ENCODE measurements around the gene C9orf72. TPM values are rescaled to one million over a fixed set of nuclear protein-coding genes. Genes with fewer than 3 reads are reported as not detected.

Gene C9orf72
- total RNA-seq, 2 donors from 2014 or later, result 14.2 to 23.4 TPM

GRCh38 chr9:27599870-27600238 lies 26.6 kb upstream of the C9orf72 start:
- no peaks in the 10 kb centered on the region for H3K27me3 ChIP-seq (replicated peaks; ENCODE audit: insufficient read depth)
- H3K27ac ChIP-seq, result no peak overlapping the region
- no peaks in the 10 kb centered on the region for H3K36me3 ChIP-seq
- DNase-seq (ENCODE audit: low spot score), result no peak
- no peaks in the 10 kb centered on the region for H3K9me3 ChIP-seq
- H3K4me1 ChIP-seq (replicated peaks), result no peaks in the 10 kb centered on the region
- intact Hi-C loops (cut with DNase I), result no loop called here
- whole genome bisulfite sequencing, result 68% methylated on average over 2 of the region's 2 CpGs
- TF ChIP-seq POLR2AphosphoS5 (IDR thresholded peaks at IDR 0.05) (no peak), CTCF (IDR thresholded peaks at IDR 0.05) (no peak), POLR2A (IDR thresholded peaks at IDR 0.05) (no peak)
- H3K4me3 ChIP-seq, result no peak overlapping the region

GRCh38 chr9:27599102-27599869 lies 26.0 kb upstream of the C9orf72 start:
- Histone ChIP-seq H3K27ac (no peak overlapping the region), H3K27me3 (replicated peaks; ENCODE audit: insufficient read depth) (no peaks in the 10 kb centered on the region), H3K4me1 (replicated peaks) (no peaks in the 10 kb centered on the region), H3K9me3 (no peaks in the 10 kb centered on the region), H3K36me3 (no peaks in the 10 kb centered on the region), H3K4me3 (no peak overlapping the region)
- intact Hi-C loops (cut with DNase I), result no loop called here
- TF ChIP-seq CTCF (IDR thresholded peaks at IDR 0.05), result no peak
- no peak for DNase-seq (ENCODE audit: low spot score)
- 72% methylated on average over 6 of the region's 6 CpGs for WGBS

DNA sequence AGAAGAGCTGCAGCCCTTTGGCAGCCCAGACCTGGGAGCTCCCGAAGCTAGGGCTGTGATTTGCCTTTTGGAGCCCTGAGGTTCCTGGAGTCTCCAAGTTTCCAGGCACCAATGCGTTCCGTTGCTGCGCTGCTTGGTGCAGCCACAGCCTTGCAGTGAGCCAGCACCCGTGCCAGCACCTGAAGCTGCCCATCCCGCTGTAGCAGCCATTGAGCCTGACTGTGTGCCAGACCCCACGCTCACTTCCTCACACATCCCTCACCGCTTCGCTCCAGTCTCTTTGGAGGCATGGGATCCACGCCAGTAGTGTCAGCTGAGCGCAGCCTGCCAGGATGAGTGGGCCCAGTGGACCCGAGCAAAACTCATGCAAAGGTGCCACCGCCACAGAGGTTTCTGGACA lies 22.5 kb upstream of the C9orf72 start:
- Histone ChIP-seq H3K4me3 (no peak overlapping the region), H3K4me1 (replicated peaks) (no peaks in the 10 kb centered on the region), H3K36me3 (no peaks in the 10 kb centered on the region), H3K9me3 (no peaks in the 10 kb centered on the region), H3K27ac (no peak overlapping the region), H3K27me3 (replicated peaks; ENCODE audit: insufficient read depth) (no peaks in the 10 kb centered on the region)
- intact Hi-C loops (cut with DNase I), result no loop called here
- WGBS, result 94% methylated on average over 13 of the region's 13 CpGs
- DNase-seq (ENCODE audit: low spot score), result no peak
- TF ChIP-seq POLR2AphosphoS5 (IDR thresholded peaks at IDR 0.05), result no peak
- TF ChIP-seq CTCF (IDR thresholded peaks at IDR 0.05), result no peak
- TF ChIP-seq POLR2A (IDR thresholded peaks at IDR 0.05), result no peak

GRCh38 chr9:27591672-27592071 lies 18.4 kb upstream of the C9orf72 start:
- no peaks in the 10 kb centered on the region for H3K27me3 ChIP-seq (replicated peaks; ENCODE audit: insufficient read depth)
- H3K9me3 ChIP-seq, result no peaks in the 10 kb centered on the region
- no peak for DNase-seq (ENCODE audit: low spot score)
- no peaks in the 10 kb centered on the region for H3K4me1 ChIP-seq (replicated peaks)
- TF ChIP-seq POLR2AphosphoS5 (IDR thresholded peaks at IDR 0.05) (no peak), POLR2A (IDR thresholded peaks at IDR 0.05) (no peak), CTCF (IDR thresholded peaks at IDR 0.05) (no peak)
- H3K4me3 ChIP-seq, result no peak overlapping the region
- intact Hi-C loops (cut with DNase I), result no loop called here
- no peak overlapping the region for H3K27ac ChIP-seq
- H3K36me3 ChIP-seq, result no peaks in the 10 kb centered on the region
- 75% methylated on average over 3 of the region's 3 CpGs for WGBS

DNA sequence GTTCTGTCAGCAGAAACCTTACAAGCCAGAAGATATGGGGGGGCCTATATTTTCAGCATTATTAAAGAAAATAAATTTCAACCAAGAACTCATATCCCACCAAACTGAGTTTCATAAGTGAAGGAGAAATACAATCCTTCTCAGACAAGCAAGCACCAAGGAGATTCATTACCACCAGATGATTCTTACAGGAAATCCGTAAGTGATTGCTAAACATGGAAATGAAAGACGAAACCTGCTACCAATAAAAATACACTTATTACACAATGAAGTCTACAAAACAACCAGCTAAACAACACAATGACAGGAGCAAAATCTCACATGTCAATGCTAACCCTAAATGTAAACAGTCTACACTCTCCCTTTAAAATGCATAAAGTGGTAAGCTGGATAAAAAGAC lies 17.8 kb upstream of the C9orf72 start:
- intact Hi-C loops (cut with DNase I), result no loop called here
- Histone ChIP-seq H3K4me3 (no peak overlapping the region), H3K27me3 (replicated peaks; ENCODE audit: insufficient read depth) (no peaks in the 10 kb centered on the region), H3K27ac (no peak overlapping the region), H3K9me3 (no peaks in the 10 kb centered on the region), H3K4me1 (replicated peaks) (no peaks in the 10 kb centered on the region), H3K36me3 (no peaks in the 10 kb centered on the region)
- TF ChIP-seq POLR2A (IDR thresholded peaks at IDR 0.05) (no peak), CTCF (IDR thresholded peaks at IDR 0.05) (no peak), POLR2AphosphoS5 (IDR thresholded peaks at IDR 0.05) (no peak)
- no peak for DNase-seq (ENCODE audit: low spot score)
- WGBS, result 60% methylated on average over 2 of the region's 2 CpGs
